ENCODE measurements around the gene IDI2. TPM values are rescaled to one million over a fixed set of nuclear protein-coding genes. Genes with fewer than 3 reads are reported as not detected.
A peak's percentile ranks its signal among the peaks of the same experiment; 100 is the strongest.

Gene IDI2
- total and polyA plus RNA-seq, 2 of the 13 experiments (the other 11 are each of a cell fraction or from before 2014, with no cell fraction given), result not detected

DNA sequence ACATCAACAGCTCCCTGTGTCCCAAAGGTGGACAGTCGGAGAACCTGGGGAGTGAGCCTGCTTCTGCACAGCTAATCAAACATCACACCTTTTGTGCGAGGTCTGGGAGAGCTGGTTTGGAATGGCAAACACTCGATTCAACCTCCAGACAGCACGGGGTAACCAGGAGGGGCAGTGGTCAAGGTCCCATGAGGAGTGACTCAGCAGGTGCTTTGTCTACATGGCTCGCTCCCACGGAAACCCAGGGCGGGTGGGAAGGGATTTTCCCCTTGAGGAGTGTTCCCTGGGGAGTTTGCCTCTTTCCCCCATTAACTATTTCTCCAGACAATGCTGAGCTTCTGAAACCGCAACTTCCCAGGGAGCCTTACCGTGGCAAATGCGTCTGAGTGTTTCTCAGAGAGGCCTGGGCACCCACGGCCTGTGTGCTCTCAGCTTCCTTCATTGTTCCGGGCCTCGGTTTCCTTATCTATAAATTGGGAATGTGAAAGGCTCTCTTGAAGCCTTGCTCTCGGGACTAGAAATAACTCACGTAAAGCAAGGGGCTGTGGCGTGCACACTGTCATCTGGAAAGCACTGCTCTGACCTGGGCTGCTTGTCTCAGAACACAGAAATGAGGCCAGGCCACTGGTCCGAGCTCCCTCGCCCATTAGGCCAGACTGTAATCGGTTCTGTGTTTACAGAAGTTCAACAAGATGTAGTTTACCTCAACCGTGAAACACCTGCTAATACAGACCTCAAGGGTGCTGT is 51.4 kb downstream of the IDI2 start (continued):
- TF ChIP-seq, protein P1, sequence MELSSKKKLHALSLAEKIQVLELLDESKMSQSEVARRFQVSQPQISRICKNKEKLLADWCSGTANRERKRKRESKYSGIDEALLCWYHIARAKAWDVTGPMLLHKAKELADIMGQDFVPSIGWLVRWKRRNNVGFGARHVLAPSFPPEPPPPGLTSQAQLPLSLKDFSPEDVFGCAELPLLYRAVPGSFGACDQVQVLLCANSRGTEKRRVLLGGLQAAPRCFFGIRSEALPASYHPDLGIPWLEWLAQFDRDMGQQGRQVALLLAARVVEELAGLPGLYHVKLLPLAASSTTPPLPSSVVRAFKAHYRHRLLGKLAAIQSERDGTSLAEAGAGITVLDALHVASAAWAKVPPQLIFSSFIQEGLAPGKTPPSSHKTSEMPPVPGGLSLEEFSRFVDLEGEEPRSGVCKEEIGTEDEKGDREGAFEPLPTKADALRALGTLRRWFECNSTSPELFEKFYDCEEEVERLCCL (CRISPR knock-in tag; IDR thresholded peaks at IDR 0.05; ENCODE audit: borderline replicate concordance), result no peak
- TF ChIP-seq, protein P2, sequence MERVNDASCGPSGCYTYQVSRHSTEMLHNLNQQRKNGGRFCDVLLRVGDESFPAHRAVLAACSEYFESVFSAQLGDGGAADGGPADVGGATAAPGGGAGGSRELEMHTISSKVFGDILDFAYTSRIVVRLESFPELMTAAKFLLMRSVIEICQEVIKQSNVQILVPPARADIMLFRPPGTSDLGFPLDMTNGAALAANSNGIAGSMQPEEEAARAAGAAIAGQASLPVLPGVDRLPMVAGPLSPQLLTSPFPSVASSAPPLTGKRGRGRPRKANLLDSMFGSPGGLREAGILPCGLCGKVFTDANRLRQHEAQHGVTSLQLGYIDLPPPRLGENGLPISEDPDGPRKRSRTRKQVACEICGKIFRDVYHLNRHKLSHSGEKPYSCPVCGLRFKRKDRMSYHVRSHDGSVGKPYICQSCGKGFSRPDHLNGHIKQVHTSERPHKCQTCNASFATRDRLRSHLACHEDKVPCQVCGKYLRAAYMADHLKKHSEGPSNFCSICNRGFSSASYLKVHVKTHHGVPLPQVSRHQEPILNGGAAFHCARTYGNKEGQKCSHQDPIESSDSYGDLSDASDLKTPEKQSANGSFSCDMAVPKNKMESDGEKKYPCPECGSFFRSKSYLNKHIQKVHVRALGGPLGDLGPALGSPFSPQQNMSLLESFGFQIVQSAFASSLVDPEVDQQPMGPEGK (CRISPR knock-in tag; IDR thresholded peaks at IDR 0.05), result peak; percentile 72
- TF ChIP-seq ERF (CRISPR knock-in tag; IDR thresholded peaks at IDR 0.05) (peak; percentile 66), GTF2F1 (IDR thresholded peaks at IDR 0.05; ENCODE audit: low read length) (no peak), NR2F6 (IDR thresholded peaks at IDR 0.05) (peak; percentile 77), NR2F6 (CRISPR knock-in tag; IDR thresholded peaks at IDR 0.05) (peak; percentile 83), KLF16 (CRISPR knock-in tag; IDR thresholded peaks at IDR 0.05) (peak in 1 of 2 experiments; percentile 65; a peak in 1 of 4 replicates), ZNF749 (CRISPR knock-in tag; IDR thresholded peaks at IDR 0.05; ENCODE audit: borderline replicate concordance) (no peak), SNAPC2 (CRISPR knock-in tag; IDR thresholded peaks at IDR 0.05) (0 out of 2 replicates have a peak, but pooled peaks have one; percentile 37), TARDBP (CRISPR knock-in tag; IDR thresholded peaks at IDR 0.05) (peak; percentile 83), RXRB (CRISPR knock-in tag; IDR thresholded peaks at IDR 0.05; ENCODE audit: borderline replicate concordance) (peak; percentile 83; the same call in 1 of the 2 replicates), ZNF253 (CRISPR knock-in tag; IDR thresholded peaks at IDR 0.05; ENCODE audit: borderline replicate concordance) (no peak), ZFP36L1 (CRISPR knock-in tag; IDR thresholded peaks at IDR 0.05) (0 out of 2 replicates have a peak, but pooled peaks have one; percentile 40), IRF2 (CRISPR knock-in tag; IDR thresholded peaks at IDR 0.05) (peak; percentile 49; the same call in 1 of the 2 replicates), TBX3 (IDR thresholded peaks at IDR 0.05; ENCODE audit: borderline replicate concordance) (peak; percentile 96), ZFAT (CRISPR knock-in tag; conservative IDR thresholded peaks at IDR 0.05) (no peak), EED (CRISPR knock-in tag; IDR thresholded peaks at IDR 0.05) (no peak), FOSL1 (CRISPR knock-in tag; IDR thresholded peaks at IDR 0.05; ENCODE audit: borderline replicate concordance) (peak; percentile 48; the same call in 1 of the 2 replicates)
- TF ChIP-seq, protein P3, sequence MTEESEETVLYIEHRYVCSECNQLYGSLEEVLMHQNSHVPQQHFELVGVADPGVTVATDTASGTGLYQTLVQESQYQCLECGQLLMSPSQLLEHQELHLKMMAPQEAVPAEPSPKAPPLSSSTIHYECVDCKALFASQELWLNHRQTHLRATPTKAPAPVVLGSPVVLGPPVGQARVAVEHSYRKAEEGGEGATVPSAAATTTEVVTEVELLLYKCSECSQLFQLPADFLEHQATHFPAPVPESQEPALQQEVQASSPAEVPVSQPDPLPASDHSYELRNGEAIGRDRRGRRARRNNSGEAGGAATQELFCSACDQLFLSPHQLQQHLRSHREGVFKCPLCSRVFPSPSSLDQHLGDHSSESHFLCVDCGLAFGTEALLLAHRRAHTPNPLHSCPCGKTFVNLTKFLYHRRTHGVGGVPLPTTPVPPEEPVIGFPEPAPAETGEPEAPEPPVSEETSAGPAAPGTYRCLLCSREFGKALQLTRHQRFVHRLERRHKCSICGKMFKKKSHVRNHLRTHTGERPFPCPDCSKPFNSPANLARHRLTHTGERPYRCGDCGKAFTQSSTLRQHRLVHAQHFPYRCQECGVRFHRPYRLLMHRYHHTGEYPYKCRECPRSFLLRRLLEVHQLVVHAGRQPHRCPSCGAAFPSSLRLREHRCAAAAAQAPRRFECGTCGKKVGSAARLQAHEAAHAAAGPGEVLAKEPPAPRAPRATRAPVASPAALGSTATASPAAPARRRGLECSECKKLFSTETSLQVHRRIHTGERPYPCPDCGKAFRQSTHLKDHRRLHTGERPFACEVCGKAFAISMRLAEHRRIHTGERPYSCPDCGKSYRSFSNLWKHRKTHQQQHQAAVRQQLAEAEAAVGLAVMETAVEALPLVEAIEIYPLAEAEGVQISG (CRISPR knock-in tag; IDR thresholded peaks at IDR 0.05), result peak; percentile 59
- TF ChIP-seq, protein P4, sequence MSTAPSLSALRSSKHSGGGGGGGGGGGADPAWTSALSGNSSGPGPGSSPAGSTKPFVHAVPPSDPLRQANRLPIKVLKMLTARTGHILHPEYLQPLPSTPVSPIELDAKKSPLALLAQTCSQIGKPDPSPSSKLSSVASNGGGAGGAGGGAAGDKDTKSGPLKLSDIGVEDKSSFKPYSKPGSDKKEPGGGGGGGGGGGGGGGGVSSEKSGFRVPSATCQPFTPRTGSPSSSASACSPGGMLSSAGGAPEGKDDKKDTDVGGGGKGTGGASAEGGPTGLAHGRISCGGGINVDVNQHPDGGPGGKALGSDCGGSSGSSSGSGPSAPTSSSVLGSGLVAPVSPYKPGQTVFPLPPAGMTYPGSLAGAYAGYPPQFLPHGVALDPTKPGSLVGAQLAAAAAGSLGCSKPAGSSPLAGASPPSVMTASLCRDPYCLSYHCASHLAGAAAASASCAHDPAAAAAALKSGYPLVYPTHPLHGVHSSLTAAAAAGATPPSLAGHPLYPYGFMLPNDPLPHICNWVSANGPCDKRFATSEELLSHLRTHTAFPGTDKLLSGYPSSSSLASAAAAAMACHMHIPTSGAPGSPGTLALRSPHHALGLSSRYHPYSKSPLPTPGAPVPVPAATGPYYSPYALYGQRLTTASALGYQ (CRISPR knock-in tag; IDR thresholded peaks at IDR 0.05), result no peak
- TF ChIP-seq, protein P5, sequence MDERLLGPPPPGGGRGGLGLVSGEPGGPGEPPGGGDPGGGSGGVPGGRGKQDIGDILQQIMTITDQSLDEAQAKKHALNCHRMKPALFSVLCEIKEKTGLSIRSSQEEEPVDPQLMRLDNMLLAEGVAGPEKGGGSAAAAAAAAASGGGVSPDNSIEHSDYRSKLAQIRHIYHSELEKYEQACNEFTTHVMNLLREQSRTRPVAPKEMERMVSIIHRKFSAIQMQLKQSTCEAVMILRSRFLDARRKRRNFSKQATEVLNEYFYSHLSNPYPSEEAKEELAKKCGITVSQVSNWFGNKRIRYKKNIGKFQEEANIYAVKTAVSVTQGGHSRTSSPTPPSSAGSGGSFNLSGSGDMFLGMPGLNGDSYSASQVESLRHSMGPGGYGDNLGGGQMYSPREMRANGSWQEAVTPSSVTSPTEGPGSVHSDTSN (CRISPR knock-in tag; IDR thresholded peaks at IDR 0.05), result no peak
